Ascending aorta (tissue), 2 donors: Measurements from ENCODE around the gene CATSPERD. TPM values are rescaled to one million over a fixed set of nuclear protein-coding genes. Genes with fewer than 3 reads are reported as not detected.
A peak's percentile ranks its signal among the peaks of the same experiment; 100 is the strongest.

ENCODE experiments used
- DNase-seq, 2 donors: peaks; one replicate each; pipeline ENCODE4 v3.0.0-alpha.2; 2019; ENCODE audit warnings: low spot score in 2 of 2
- H3K27ac ChIP-seq, 2 donors: fragments of 200-600 bp; sonication (generic); one replicate each; pipeline ENCODE4 v1.5.1; 2016 to 2017; ENCODE audit warnings: mild to moderate bottlenecking in 1 of 2
- H3K27me3 ChIP-seq: fragments of 200-600 bp; sonication (generic); one replicate; pipeline ENCODE4 v1.5.1; 2017
- H3K36me3 ChIP-seq, 2 donors: fragments of 200-600 bp; sonication (generic); one replicate each; pipeline ENCODE4 v1.5.1; 2016
- H3K4me1 ChIP-seq, 2 donors: fragments of 200-600 bp; sonication (generic); one replicate each; pipeline ENCODE4 v1.5.1; 2016 to 2017; ENCODE audit warnings: mild to moderate bottlenecking in 1 of 2
- H3K4me3 ChIP-seq, 2 donors: fragments of 200-600 bp; sonication (generic); one replicate each; pipeline ENCODE4 v1.5.1; 2016 to 2017; ENCODE audit warnings: mild to moderate bottlenecking in 1 of 2
- H3K9me3 ChIP-seq, 2 donors: fragments of 200-600 bp; sonication (generic); one replicate each; pipeline ENCODE4 v1.5.1; 2016
- CTCF ChIP-seq, 3 experiments: fragments of 200-600 bp in 2 of 3; fragments of 450-650 bp in 1 of 3; sonication (generic) in 2 of 3; IDR thresholded peaks; one replicate each; pipeline ENCODE4 v1.5.1; 2016 to 2019; ENCODE audit warnings: antibody characterized with exemption in 3 of 3, mild to moderate bottlenecking in 1 of 3, moderate library complexity in 1 of 3
- intact Hi-C: fragments of 100-400 bp; cut with DNase I; formaldehyde crosslinking; loops from one replicate; pipeline ENCODE4 v1.15.1; 2023
- total RNA-seq: library from RNA; depleted of rRNA; stranded (reverse); fragments of >200 nt; gene quantifications from one replicate; pipeline ENCODE4 v1.1.0, GENCODE V29; 2016

CATSPERD gene
- total RNA-seq = not detected

- peak; percentile 90 to 94 (median 93) for TF ChIP-seq CTCF (IDR thresholded peaks at IDR 0.05)
- Histone ChIP-seq H3K4me3 (peak within 1 kb of the TSS; percentile 68 to 99), H3K36me3 (peaks cover 0 to 4% of the 10 kb centered on the region in 2 donors), H3K27ac (peak within 1 kb of the TSS; percentile 91 to 98), H3K9me3 (no peaks in the 10 kb centered on the region), H3K4me1 (peaks cover 5 to 13% of the 10 kb centered on the region in 2 donors), H3K27me3 (no peaks in the 10 kb centered on the region)
- intact Hi-C loops = loop anchor here (1.0 to 2.0 kb wide), 4 partner anchors 30 to 98 kb away; partner anchors contain the start of genes DUS3L, HSD11B1L, RPL36 and SAFB2
- peak; percentile 89 to 99 for DNase-seq
Observed at GRCh38 chr19:5719961-5720790, at the start of gene CATSPERD, which contains the start of gene LONP1. Gene CATSPERD (plus strand): TSS chr19:5720637. CDS start chr19:5720738, 101 bp downstream. Gene LONP1 (minus strand): TSS chr19:5720146. CDS start chr19:5720132, 14 bp downstream.

GRCh38 chr19:5671600-5671999 is 48.8 kb upstream of the CATSPERD start:
- no peak for DNase-seq
- Histone ChIP-seq H3K27ac (no peak overlapping the region), H3K27me3 (no peaks in the 10 kb centered on the region), H3K36me3 (peaks cover 29 to 36% of the 10 kb centered on the region in 2 donors), H3K4me1 (no peaks in the 10 kb centered on the region), H3K4me3 (no peak overlapping the region), H3K9me3 (no peaks in the 10 kb centered on the region)
- intact Hi-C loops = no loop called here
- TF ChIP-seq CTCF (IDR thresholded peaks at IDR 0.05) = no peak

- H3K9me3 ChIP-seq = no peaks in the 10 kb centered on the region
- intact Hi-C loops = no loop called here
- H3K4me3 ChIP-seq = no peak overlapping the region
- no peak overlapping the region for H3K27ac ChIP-seq
- no peaks in the 10 kb centered on the region for H3K27me3 ChIP-seq
- no peak for TF ChIP-seq CTCF (IDR thresholded peaks at IDR 0.05)
- no peaks in the 10 kb centered on the region for H3K4me1 ChIP-seq
- DNase-seq = no peak
- H3K36me3 ChIP-seq = peaks cover 16 to 24% of the 10 kb centered on the region in 2 donors
Observed at GRCh38 chr19:5672708-5673459, 47.6 kb upstream of the CATSPERD start.

GRCh38 chr19:5673752-5674151 is 46.7 kb upstream of the CATSPERD start:
- no peak overlapping the region for H3K4me3 ChIP-seq
- no peaks in the 10 kb centered on the region for H3K9me3 ChIP-seq
- intact Hi-C loops = no loop called here
- no peak for TF ChIP-seq CTCF (IDR thresholded peaks at IDR 0.05)
- no peak for DNase-seq
- H3K27ac ChIP-seq = no peak overlapping the region
- peaks cover 8 to 23% of the 10 kb centered on the region in 2 donors for H3K36me3 ChIP-seq
- no peaks in the 10 kb centered on the region for H3K27me3 ChIP-seq
- H3K4me1 ChIP-seq = no peaks in the 10 kb centered on the region

- no peak overlapping the region for H3K4me3 ChIP-seq
- intact Hi-C loops = no loop called here
- H3K4me1 ChIP-seq = peaks cover 3 to 7% of the 10 kb centered on the region in 2 donors
- no peak overlapping the region for H3K27ac ChIP-seq
- no peak for TF ChIP-seq CTCF (IDR thresholded peaks at IDR 0.05)
- no peaks in the 10 kb centered on the region for H3K27me3 ChIP-seq
- H3K9me3 ChIP-seq = no peaks in the 10 kb centered on the region
- no peak for DNase-seq
- peaks cover 0 to 14% of the 10 kb centered on the region in 2 donors for H3K36me3 ChIP-seq
Observed at GRCh38 chr19:5674714-5675113, 45.7 kb upstream of the CATSPERD start.
